Limb (tissue), 2 donors: Measurements from ENCODE around the gene ALDH5A1.

ENCODE experiments used
- DNase-seq, 2 donors: peaks; one replicate each; pipeline ENCODE4 v3.0.0-alpha.2; 2016; ENCODE audit errors: extremely low spot score in 2 of 2

ALDH5A1 gene

GRCh38 chr6:24565196-24565595, 70.4 kb downstream of the ALDH5A1 start:
- DNase-seq = no peak

GRCh38 chr6:24566020-24566767, 71.4 kb downstream of the ALDH5A1 start:
- DNase-seq = no peak

DNA sequence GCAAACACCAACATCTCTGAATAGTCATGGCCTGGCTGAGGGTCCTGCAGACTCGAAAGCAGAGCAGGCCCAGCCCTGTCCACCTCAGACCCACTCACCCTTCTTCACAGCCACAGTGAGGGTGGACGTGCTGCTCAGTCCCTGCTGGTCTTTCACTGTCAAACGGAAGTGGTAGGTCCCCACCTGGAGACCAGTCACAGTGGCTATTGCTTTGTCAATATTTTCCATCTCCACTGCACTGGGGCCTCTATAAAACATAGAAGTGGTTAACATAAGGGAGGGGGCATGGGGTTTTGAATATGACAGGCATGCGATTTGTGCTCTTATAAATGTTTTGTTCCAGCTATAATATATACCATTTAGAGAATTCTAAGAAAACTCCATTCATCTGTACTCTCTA, 73.9 kb downstream of the ALDH5A1 start:
- DNase-seq = no peak

DNA sequence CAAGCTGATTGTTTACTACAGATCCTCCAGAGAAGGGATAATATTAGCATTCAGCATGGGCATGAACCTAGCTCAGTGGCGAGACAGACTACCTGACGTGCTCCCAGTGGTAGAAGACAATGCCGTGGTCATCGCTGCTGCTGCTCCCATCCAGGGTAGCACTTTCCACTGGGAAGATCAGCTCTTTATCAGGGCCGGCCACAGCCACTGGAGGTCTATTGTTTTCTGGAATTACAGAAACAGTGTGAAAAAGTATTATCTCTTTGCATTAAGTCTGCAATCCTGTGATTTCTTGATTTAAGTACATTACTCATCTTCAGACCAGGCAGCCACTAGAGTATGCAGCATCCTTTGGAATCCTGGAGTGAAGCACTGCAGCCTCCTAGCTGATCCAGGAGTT, 75.0 kb downstream of the ALDH5A1 start:
- DNase-seq = no peak

- no peak for DNase-seq
Measured at GRCh38 chr6:24571361-24571760, 76.6 kb downstream of the ALDH5A1 start.

DNA sequence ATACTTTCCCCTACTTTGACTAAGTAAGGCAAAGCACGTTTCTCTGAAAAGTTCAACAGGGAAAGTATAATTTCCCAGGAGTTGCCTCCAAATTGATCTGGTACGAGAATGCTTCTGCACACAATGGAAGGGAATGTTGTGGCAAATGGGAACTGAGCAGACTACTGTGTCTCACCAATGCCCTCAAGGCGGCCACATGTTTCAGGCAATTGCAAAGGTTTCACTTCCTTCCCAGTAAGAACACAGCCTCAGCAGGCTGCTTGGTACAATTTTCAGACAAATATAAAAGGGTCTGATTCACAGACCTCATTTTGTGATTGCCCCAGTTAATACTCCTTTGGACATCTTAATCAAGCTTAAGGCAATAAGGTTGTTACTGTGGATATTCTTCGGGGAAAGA, 80.0 kb downstream of the ALDH5A1 start:
- no peak for DNase-seq

DNA sequence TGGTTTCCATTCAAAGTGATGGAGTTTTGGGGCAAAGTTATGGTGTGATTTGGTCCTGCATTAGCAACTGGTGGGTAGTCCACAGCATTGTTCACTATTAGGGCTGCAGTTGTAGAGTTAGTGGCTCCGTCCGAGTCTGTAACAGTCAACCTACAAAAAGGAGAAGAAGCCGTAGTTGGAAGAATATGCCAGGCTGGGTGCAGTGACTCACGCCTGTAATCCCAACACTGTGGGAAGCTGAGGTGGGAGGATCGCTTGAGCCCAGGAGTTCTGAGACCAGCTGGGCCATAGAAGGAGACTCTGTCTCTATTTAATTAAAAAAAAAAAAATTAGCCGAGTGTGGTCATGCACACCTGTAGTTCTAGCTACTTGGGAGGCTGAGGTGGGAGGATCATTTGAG, 81.7 kb downstream of the ALDH5A1 start:
- DNase-seq = no peak

DNA sequence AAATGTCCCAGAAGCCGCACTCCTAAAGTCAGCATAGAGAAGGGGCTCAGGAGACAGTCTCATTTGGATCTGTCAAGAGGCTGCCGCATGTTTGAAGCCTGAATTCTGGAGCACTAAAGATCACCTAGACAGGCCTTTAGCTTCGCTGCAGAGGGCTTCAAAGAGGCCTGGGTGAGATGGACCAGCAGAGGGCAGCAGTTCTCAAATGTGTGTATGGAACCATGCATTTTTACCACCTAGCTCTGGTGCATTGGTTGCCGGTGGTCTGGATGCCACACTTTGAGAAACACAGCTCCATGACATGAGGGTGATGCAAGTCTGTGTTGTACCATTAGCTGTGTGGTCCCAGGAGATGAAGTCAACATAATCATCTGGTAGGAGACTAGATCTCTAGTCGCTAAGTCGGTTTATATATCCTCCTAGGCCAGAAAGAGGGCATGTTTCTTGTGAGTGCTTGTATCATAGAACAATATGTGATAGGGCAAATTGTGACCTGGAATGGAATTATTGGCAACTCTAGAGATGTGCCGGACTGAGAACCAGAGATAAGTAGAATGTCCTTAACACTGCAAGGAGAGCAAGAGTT, 86.4 kb downstream of the ALDH5A1 start:
- DNase-seq = peak; percentile 32 to 80

GRCh38 chr6:24583463-24584381, 89.0 kb downstream of the ALDH5A1 start:
- peak; percentile 44 to 65 for DNase-seq

DNA sequence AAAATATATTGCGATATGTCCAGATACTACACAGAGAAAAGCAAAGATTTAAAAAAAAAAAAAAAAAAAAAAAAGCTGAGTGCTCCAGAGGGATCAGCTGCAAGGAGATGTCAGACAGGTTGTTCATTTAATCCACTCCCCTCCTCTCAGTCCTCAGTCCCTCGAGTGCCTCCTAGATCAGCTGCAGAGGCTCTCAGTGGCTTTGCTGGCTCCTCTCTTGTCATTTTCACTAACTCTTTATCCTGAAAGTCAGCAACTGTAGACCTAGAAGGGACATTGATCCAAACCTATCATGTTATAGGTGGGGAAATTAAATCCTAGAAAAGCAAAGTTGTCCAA, 89.6 kb downstream of the ALDH5A1 start:
- DNase-seq = no peak
